NCI-H1105 (cell line): ENCODE measurements around the gene GPS1.

Experiments used
- DNase-seq: peaks from one replicate; lab custom pipeline; 2025; lab: John Stamatoyannopoulos, UW

GPS1 gene

DNA sequence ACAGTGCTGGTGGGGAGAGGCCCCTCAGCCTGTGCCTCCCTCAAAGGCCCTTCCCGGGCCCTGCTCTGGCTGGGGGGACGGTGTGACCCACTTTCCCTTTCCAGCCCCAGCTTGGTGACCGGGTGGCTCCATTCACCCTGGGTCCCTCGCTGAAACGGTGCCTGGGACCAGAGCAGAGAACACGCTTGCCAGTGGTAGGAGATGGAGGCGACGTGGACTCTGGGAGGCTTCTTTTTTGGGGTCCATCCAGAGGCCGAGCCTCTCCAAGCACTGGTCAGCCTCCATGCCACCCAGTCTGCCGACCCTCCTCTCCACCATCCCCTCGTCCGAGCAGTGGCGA is 36.8 kb upstream of the GPS1 start:
- no peak for DNase-seq

- no peak for DNase-seq
These were observed 36.3 kb upstream of the GPS1 start for GRCh38 chr17:82015311-82015971.

DNA sequence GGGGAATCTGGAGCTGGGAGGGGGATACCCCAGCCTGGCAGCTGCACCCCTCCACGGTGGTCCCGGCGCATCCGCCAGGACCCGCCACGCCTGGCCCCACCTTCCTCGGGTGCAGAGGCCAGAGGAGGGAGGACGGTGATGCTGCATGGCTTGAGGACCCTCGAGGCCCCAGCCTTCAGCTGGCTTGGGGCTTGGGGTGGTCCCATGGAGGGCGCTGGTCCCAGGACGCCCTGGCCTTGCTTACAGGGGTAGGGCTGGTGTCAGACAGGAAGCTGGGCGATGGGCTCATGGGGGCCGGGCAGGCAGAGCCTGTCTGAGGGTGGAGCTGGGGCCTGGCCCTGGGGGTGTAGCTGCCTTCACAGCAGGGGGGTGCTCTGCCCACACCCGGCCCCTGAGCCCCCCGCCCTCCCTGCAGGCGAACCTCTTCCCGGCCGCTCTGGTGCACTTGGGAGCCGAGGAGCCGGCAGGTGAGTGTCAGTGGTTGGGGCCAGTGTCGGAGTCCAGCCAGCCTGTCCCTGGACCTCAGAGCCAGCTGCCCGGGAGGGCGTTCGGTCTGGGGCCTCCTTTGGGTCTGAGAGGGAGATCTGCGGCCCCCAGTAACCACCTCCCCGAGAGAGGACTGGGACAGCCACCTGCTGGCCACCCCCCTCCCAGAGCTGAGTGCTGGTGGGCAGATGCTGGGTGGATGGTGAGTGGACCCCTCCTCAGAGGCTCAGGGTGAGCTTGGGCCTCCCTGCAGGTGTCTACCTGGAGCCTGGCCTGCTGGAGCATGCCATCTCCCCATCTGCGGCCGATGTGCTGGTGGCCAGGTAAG is 35.4 kb upstream of the GPS1 start:
- no peak for DNase-seq

DNA sequence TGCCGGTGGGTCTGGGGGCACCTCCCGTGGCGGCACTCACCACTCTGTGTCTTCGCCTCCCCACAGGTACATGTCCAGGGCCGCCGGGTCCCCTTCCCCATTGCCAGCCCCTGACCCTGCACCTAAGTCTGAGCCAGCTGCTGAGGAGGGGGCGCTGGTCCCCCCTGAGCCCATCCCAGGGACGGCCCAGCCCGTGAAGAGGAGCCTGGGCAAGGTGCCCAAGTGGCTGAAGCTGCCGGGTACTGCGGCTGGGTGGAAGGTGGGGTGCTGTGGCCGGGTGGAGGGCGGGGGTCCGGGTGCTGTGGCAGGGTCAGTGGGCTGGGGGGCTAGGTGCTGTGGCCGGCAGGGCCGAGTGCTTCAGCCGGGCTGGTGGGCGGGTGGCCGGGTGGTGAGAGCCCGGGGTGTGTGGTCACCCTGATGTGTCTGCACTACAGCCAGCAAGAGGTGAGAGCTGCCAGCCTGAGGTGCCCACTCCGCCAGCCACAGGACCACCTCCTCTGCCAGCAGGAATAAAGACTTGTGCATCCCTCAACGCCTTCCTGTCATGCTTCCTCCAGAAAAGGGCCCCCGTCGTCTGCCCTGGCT is 34.7 kb upstream of the GPS1 start:
- DNase-seq: no peak

DNA sequence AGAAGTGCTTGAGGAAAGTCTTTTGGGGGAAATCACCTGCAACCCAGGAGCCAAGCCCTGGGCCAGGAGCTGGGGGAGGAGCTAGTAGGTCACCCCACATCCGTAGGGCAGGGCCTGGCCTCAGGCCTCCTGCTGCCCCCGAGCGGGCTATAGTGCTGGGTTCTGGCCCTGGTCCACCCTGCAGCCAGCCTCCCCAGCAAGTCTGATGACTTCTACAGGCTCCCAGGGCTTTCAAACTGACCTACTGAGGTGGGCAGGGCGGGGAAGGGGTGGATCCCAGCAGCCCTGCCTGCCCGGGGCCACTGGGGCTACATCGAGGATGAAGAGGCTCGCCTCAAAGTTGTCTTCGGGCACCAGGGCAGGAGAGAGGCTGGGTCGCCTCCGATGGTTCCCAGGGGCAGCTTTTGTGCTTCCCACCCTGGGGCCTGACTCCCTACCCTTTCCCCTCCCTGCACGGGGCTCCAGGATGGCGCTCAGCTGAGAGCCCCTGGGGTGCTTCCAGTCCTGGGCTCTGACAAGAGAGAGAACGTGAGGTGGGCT is 34.0 kb upstream of the GPS1 start:
- DNase-seq: no peak

DNA sequence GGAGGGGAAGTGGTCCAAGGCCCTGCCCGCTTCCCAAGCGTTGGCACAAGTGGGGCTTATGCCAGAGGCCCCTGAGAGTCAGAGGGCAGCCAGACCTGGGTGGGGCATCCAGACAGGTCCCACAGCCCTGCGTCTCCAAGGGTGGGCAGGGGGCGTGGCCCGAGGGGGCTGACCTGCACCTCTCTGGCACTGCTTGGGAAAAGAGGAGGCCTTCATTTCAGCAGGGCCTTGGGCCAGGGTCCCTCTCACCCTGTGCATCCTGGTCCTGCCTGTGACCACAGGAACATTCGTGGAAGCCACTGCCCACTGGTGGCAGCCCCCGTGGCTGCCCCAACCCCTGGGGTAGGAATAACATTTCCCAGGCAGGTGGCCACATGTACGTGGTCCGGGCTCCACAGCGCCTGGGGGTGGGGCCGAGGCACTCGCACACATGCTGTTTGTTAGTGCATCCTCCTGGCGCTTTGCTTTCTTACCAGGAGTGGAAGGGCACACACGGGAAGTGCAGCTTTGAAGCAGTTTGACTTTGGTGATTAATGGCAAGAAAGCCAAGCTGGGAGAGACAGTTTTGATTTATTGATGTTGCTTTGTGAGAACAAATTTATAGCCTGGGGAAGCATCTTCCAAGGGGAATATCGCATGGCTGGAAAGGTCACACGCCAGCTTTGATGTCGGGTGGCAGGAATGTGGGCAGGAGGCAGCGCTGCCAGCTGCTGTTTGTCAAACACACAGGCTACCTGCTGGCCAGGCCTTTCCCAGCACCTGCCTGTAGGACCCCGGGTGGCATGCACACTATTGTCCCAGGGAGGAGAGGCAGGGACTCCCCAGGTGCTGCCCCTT is 33.3 kb upstream of the GPS1 start:
- no peak for DNase-seq

- no peak for DNase-seq
These were observed 32.6 kb upstream of the GPS1 start for GRCh38 chr17:82018989-82019689.

- peak; percentile 23 for DNase-seq
These were observed 31.8 kb upstream of the GPS1 start for GRCh38 chr17:82019690-82020571.

GRCh38 chr17:82020572-82021106 is 31.1 kb upstream of the GPS1 start:
- DNase-seq: no peak

GRCh38 chr17:82021107-82021899 is 30.4 kb upstream of the GPS1 start:
- no peak for DNase-seq

DNA sequence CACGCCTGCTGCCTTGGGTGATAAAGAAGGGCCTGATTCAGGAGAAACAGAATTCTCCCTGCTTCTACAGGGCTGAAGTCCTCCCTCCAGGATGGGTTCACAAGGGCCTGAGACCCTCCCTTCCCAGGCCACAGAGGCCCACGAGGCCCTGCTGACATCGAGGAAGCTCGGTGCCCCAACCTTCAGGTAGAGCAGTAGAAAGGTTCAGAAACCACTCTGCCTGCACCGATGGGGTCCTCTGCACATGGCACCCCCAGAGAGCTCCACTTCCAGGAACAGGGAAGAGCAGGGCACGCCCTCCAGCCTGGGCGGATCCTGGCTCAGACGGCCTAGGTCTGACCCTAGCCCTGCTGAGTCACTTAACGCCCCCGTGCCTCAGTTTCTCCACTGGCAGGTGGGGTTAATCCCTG is 29.8 kb upstream of the GPS1 start:
- no peak for DNase-seq

DNA sequence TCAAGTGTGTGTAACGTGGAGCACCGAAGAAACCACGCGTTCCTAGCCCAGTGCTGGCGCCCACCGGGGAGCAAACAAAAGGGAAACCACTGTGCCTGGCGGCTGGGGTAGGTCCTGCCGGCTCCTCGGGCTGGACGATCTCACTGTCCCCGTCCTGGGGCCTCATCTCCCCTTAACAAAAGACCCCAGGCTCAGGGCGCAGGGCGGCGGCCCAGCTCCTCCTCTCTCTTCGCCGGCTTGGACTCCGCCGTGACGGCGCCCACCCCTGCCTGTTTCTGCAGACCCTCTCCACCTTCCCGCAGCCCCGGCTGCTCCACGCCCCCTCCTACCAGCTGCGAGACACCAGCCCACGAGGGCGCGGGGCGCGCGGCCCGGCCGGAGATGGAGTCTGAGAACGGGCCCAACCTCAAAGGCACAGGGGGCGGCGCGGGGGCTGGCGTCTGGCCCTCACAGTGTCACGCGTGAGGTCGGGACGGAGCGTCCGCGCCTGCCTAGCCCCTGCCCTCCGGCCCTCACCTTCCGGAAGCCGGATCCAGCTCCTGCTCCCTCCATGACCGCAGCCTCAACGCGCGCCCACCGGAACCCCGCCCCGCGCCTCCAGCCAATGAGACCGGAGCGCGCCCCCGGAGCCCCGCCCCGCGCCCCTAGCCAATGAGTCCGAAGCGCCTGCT is 29.3 kb upstream of the GPS1 start, which contains the start of gene CENPX:
CENPX (minus strand) TSS at position 569 of the 671 bp plus-strand sequence; CDS start at position 552, 17 bp downstream.
- DNase-seq: no peak

DNA sequence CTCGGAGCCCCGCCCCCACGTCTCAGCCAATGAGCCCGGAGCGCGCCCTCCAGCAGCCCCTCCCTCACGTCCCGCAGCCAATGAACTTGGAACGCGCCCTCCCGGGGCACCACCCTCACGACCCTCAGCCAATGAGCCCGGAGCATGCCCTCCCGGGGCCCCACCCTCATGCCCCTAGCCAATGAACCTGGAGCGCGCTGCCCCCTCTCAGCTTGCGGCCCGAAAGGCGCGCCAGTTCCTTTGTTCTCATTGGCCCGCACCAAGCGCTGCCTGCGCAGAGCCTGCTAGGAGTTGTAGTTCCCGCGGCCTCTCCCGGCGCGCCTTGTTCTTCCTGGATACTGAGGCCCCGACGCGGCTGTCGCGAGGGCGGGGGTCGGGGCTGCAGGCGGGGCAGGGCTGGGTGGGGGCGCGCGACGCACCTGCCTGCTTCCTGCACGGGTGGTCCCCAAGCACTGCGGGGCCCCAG is 28.7 kb upstream of the GPS1 start, which contains the start of gene LRRC45:
LRRC45 (plus strand) TSS at position 325 of the 466 bp plus-strand sequence. CDS start 339 bp downstream, outside the sequence.
- peak; percentile 98 for DNase-seq

DNA sequence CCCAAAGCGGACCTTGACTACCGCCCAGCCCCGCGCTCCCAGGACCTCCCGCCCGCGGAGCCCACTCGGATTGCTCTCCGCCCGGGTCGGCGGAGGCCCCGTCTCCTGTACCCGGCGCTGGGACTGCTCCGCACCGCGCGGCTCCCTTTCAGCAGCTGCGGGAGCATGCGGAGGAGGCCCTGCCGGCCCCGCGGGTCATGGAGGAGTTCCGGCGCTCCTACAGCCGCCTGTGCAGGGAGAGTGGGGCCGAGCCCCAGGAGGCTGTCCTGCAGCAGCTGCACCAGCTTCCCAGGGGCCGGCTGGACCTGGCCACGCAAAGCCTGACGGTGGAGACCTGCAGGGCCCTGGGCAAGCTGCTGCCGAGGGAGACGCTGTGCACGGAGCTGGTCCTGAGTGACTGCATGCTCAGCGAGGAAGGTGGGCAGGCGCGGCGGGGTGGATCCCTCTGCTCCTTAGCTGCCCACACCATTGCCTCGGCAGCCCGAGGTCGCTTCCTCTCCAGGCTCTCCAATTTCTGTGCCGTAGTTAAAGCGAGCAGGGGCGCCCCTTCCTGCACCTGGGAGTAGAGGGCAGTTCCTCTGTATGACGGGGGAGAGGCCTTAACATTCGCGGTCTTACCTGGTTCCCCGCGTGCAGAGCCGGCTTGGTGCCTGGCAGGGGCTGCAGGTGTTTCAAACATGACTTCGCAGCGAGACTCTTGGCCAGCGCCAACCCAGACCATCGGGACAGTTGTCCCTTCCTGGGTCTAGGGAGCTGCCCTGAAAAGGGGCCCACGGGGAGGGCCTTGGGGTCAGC is 28.1 kb upstream of the GPS1 start:
- DNase-seq: no peak

- DNase-seq: no peak
These were observed 26.8 kb upstream of the GPS1 start for GRCh38 chr17:82024859-82025258.

DNA sequence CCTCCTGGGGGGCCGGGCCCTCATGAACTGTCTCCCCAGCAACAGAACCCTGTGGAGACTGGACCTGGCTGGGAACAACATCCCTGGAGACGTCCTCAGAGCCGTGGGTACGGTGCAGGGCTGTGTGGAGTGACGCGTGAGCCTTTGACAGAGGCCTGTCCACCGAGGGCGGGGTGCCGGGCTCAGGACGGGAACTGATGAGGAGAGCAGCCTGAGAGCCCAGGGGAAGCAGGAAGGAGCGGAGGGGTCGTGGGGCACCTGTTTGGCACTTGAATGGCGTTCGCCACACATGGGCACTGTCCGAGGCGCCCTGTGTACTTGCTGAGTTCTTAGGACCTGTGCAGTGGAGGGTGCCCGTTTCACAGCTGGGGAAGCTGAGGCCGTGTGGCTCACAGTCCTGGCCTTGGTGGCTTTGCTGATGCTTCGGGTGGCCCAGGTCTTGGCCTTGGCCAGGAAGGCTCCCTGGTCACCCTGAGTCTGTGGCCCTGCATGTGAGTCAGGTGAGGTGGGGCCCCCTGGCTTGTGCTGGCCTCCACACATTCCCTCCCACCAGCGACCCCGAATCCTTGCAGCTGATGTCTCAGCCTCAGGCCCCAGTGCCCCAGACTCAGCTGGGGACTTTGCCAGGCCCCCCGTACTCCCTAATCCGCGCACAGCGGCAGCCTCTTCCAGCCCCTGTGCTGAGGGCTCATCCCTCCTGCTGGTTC is 26.1 kb upstream of the GPS1 start:
- no peak for DNase-seq

- DNase-seq: no peak
These were observed 23.5 kb upstream of the GPS1 start for GRCh38 chr17:82028246-82028645.
